ENCODE results near the gene CBFA2T3. TPM values are rescaled to one million over a fixed set of nuclear protein-coding genes. Genes with fewer than 3 reads are reported as not detected.

Gene CBFA2T3
- 10.1 to 11.5 TPM (median 10.1 TPM) in 3 replicates for total RNA-seq

DNA sequence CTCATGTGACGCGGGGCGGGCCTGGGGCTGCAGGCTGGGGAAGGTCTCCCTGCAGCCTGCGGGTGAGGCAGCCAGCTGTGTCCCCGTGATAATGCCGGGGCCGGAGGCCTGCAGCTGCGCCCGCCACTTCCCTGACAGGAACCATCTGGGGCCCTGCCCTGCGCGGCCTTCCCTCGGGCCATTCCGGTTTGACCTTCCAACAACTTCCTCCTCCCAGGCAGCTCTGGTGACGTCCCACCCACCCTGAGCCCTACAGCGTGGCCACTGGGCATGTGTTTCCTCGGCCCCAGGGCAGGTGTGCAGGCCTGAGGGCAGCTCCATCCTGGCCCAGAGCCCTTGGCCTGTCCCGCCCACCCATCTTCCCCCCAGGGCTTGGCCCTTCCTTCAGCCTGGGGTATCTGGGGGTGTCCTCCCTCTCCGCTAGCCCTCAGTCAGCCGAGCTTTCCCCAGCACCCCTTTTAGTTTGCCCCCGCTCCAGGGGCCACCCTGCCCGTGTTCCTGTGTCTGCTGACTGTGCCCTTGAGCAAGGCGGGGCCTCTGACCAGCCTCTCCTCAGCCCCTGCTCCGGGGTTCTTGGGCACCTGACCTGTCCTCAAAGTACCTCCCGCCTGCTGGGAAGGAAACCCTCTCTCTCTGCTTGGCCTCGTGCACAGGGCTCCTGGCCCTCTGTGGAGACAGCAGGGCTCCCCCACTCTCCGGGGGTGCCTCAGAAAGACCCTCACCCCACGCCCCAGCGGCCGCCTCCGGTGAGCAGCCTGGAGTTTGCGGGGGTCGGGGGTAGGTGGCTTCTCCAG, at the start of gene CBFA2T3:
Gene CBFA2T3 (minus strand): TSS at position 190 of the 794 bp plus-strand sequence. CDS start 400 bp downstream, outside the sequence.
- no peaks in the 10 kb centered on the region for H3K4me1 Mint-ChIP-seq
- no peak for DNase-seq (ENCODE audit: low spot score in 2 of 2, unreplicated experiment in 2 of 2)
- TF ChIP-seq, protein P1, sequence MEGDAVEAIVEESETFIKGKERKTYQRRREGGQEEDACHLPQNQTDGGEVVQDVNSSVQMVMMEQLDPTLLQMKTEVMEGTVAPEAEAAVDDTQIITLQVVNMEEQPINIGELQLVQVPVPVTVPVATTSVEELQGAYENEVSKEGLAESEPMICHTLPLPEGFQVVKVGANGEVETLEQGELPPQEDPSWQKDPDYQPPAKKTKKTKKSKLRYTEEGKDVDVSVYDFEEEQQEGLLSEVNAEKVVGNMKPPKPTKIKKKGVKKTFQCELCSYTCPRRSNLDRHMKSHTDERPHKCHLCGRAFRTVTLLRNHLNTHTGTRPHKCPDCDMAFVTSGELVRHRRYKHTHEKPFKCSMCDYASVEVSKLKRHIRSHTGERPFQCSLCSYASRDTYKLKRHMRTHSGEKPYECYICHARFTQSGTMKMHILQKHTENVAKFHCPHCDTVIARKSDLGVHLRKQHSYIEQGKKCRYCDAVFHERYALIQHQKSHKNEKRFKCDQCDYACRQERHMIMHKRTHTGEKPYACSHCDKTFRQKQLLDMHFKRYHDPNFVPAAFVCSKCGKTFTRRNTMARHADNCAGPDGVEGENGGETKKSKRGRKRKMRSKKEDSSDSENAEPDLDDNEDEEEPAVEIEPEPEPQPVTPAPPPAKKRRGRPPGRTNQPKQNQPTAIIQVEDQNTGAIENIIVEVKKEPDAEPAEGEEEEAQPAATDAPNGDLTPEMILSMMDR (IDR thresholded peaks at IDR 0.05; ENCODE audit: unreplicated experiment), result no peak
- no peaks in the 10 kb centered on the region for H3K9me3 Mint-ChIP-seq
- H3K27ac Mint-ChIP-seq, result no peak within 1 kb of the TSS
- H3K4me3 Mint-ChIP-seq, result no peak within 1 kb of the TSS
- no peaks in the 10 kb centered on the region for H3K36me3 Mint-ChIP-seq
- H3K27me3 Mint-ChIP-seq (ENCODE audit: low read depth), result peaks cover 16% of the 10 kb centered on the region

DNA sequence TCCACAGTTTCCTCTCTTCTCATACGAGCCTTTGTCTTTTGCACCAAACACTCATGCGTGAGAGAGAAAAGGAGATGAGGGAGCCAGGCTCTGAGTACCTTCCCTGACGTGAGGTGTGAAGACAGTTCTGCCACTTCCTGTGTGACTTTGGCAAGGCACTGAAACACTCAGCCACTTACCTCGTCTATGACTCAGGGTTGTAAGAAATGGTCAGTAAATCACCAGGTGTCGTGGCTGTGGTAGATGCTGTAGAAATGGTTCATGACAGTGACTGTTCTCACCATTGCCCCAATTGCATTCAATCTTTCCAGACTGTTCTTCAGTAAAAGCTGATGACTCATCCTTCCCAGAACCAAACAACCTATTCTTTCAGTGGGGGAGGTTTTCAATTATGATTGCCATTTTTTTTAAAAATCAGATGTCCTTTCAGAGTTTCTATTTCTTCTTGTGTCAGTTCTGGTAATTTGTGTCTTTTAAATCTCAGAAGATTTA, 49.2 kb upstream of the CBFA2T3 start:
- TF ChIP-seq, protein P1 (IDR thresholded peaks at IDR 0.05; ENCODE audit: unreplicated experiment), result no peak
- peaks cover 49% of the 10 kb centered on the region for H3K27me3 Mint-ChIP-seq (ENCODE audit: low read depth)
- peaks cover 16% of the 10 kb centered on the region for H3K9me3 Mint-ChIP-seq
- no peaks in the 10 kb centered on the region for H3K36me3 Mint-ChIP-seq
- no peak for DNase-seq (ENCODE audit: low spot score in 2 of 2, unreplicated experiment in 2 of 2)
- H3K4me3 Mint-ChIP-seq, result no peak overlapping the region
- H3K27ac Mint-ChIP-seq, result no peak overlapping the region
- H3K4me1 Mint-ChIP-seq, result no peaks in the 10 kb centered on the region

DNA sequence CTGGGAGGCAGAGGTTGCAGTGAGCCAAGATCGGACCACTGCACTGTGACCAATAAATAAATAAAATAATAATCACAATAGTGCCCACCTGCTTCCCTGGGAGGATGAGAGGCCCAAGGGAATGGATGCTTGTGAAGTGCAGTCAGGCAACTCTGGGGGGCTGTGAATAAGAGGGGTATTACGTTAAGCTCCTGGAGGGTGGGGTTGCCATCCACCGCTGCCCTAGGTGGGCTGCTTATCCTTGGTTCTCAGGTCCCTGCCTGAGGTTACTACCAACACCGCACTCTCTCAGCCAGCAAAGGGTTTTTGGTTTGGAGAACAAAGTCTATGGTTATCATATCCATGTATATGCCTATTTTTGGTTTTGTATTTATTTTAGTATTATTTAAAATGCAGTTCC, 48.6 kb upstream of the CBFA2T3 start:
- TF ChIP-seq, protein P1 (IDR thresholded peaks at IDR 0.05; ENCODE audit: unreplicated experiment), result no peak

DNA sequence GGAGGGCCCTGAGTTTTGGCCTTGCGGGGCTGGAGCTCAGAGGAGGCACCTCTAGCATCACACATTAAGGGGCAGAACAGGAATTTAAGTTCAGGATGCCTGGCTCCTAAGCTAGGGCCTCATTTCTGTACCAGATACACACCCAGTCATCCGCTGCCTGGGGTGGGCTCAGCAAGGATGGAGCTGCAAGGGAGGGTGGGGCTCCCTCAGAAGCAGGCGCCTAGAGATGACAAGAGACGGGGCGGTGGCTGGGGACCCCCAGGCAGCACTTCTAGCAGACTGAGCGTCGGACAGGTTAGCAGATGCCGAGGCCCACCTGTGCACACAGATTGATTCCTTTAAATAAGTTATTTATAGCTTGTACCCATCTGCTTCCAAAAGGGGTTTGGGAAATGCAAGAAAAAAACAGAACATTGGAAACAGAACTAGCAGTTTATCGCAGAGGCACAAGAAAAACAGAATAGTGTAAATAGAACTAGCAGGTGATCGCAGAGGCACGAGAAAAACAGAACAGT, 47.6 kb upstream of the CBFA2T3 start:
- H3K36me3 Mint-ChIP-seq, result no peaks in the 10 kb centered on the region
- peaks cover 48% of the 10 kb centered on the region for H3K27me3 Mint-ChIP-seq (ENCODE audit: low read depth)
- DNase-seq (ENCODE audit: low spot score in 2 of 2, unreplicated experiment in 2 of 2), result no peak
- no peak overlapping the region for H3K4me3 Mint-ChIP-seq
- H3K9me3 Mint-ChIP-seq, result peaks cover 13% of the 10 kb centered on the region
- H3K4me1 Mint-ChIP-seq, result no peaks in the 10 kb centered on the region
- H3K27ac Mint-ChIP-seq, result no peak overlapping the region
- TF ChIP-seq, protein P1 (IDR thresholded peaks at IDR 0.05; ENCODE audit: unreplicated experiment), result no peak

More for the DNA sequence above, 48.6 kb upstream of the CBFA2T3 start:
- Mint-ChIP-seq H3K27ac (no peak overlapping the region), H3K27me3 (ENCODE audit: low read depth) (peaks cover 46% of the 10 kb centered on the region), H3K4me1 (no peaks in the 10 kb centered on the region), H3K9me3 (peaks cover 13% of the 10 kb centered on the region), H3K4me3 (no peak overlapping the region), H3K36me3 (no peaks in the 10 kb centered on the region)
- no peak for DNase-seq (ENCODE audit: low spot score in 2 of 2, unreplicated experiment in 2 of 2)

DNA sequence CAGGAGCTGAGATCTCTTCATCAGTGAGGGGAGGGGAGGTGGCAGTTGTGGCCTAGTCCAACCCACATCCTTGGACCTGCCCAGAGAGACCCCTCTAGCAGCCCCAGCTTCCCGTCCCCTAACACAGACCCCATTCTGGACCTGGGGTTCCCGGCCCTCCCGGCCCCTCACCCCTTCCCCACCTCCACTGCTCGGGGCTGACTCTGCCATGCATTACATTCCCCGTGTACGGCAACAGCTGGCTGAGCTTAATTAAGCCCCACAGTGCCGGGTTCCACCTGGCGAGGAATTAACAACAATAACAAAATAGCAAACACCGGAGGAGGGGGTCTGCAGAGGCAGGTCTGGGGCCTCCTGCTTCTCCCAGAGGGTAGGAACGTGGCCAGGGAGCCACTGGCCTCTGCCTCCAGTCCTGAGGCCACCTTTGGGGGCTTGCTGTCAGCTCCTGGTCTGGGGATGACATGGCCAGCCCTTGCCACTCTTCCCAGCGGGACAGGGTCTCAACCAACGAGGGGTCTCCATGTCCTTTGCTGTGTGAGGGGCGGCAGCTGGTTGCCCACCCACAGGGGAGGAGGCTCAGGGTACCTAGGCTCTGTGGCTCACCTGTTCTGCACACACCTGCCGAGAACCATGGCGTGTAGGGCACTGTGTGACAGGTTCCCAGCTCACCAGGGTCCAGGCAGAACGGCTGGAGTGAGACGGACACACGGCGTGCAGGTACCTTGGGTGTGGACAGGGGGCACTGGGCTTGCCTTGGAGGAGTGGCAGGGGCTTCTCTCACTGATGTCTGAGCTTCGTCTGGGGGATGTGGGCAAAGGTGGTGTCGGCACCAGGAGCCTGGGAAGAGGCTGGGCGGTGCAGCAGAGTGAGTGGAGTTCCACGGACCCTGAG, 46.9 kb upstream of the CBFA2T3 start:
- Mint-ChIP-seq H3K4me1 (no peaks in the 10 kb centered on the region), H3K9me3 (peaks cover 13% of the 10 kb centered on the region), H3K4me3 (no peak overlapping the region), H3K36me3 (no peaks in the 10 kb centered on the region), H3K27me3 (ENCODE audit: low read depth) (peaks cover 48% of the 10 kb centered on the region), H3K27ac (no peak overlapping the region)
- no peak for DNase-seq (ENCODE audit: low spot score in 2 of 2, unreplicated experiment in 2 of 2)
- TF ChIP-seq, protein P1 (IDR thresholded peaks at IDR 0.05; ENCODE audit: unreplicated experiment), result no peak
